ENCODE data around the gene GPR139.

The GPR139 gene

GRCh38 chr16:20061132-20061531, 12.6 kb downstream of the GPR139 start:
- no peak overlapping the region for H3K4me3 ChIP-seq (ENCODE audit: low read depth, low read length)
- TF ChIP-seq CTCF (IDR thresholded peaks at IDR 0.05; ENCODE audit: low read depth, low read length, missing control alignments), result no peak
- DNase-seq (ENCODE audit: low read depth), result no peak

- H3K4me3 ChIP-seq (ENCODE audit: low read depth, low read length), result no peak overlapping the region
- no peak for DNase-seq (ENCODE audit: low read depth)
- no peak for TF ChIP-seq CTCF (IDR thresholded peaks at IDR 0.05; ENCODE audit: low read depth, low read length, missing control alignments)
Measured at GRCh38 chr16:20056436-20056835, 17.3 kb downstream of the GPR139 start.

DNA sequence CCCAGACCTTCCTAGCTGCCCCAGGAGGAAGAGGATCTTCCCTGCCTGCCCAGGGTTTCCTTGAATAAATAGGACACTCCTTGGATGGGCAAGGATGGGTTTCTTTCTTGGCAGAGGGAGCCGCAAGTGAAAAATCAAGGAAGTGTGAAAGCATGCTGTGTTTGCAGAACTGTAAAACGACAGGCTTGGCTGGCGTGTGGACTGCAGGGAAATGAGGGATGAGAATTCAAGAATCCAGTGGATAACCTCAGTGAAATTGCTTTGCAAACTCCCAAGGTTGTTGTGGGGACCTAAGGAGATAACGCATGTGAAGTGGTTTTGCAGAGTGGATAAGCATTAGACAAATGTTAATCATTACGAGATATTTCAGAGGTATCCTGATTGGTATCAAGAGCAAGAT, 20.4 kb downstream of the GPR139 start:
- no peak for TF ChIP-seq CTCF (IDR thresholded peaks at IDR 0.05; ENCODE audit: low read depth, low read length, missing control alignments)
- no peak overlapping the region for H3K4me3 ChIP-seq (ENCODE audit: low read depth, low read length)
- no peak for DNase-seq (ENCODE audit: low read depth)

GRCh38 chr16:20051611-20052010, 22.1 kb downstream of the GPR139 start:
- DNase-seq (ENCODE audit: low read depth), result no peak
- H3K4me3 ChIP-seq (ENCODE audit: low read depth, low read length), result no peak overlapping the region
- no peak for TF ChIP-seq CTCF (IDR thresholded peaks at IDR 0.05; ENCODE audit: low read depth, low read length, missing control alignments)

DNA sequence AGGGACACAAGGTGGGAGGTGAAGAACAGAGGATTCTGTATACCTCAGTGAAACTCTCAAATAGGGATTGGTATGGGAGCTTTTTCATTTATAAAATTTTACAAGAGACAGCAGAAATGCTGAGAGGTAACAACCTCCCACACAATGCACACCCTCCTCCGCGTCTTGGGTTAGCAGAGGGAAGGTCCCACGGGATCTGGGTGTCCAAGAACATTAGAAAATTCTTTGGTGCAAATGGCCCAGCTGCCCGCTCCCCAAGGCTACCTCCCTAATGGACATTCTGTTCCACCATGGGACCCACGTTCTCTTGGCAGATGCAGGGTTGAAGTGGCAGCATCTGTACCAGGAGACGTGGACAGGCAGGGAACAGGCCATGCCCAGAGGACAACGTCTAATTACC, 22.5 kb downstream of the GPR139 start:
- DNase-seq (ENCODE audit: low read depth), result no peak
- no peak overlapping the region for H3K4me3 ChIP-seq (ENCODE audit: low read depth, low read length)
- TF ChIP-seq CTCF (IDR thresholded peaks at IDR 0.05; ENCODE audit: low read depth, low read length, missing control alignments), result no peak

GRCh38 chr16:20049831-20050230, 23.9 kb downstream of the GPR139 start:
- DNase-seq (ENCODE audit: low read depth), result no peak
- no peak for TF ChIP-seq CTCF (IDR thresholded peaks at IDR 0.05; ENCODE audit: low read depth, low read length, missing control alignments)
- no peak overlapping the region for H3K4me3 ChIP-seq (ENCODE audit: low read depth, low read length)

DNA sequence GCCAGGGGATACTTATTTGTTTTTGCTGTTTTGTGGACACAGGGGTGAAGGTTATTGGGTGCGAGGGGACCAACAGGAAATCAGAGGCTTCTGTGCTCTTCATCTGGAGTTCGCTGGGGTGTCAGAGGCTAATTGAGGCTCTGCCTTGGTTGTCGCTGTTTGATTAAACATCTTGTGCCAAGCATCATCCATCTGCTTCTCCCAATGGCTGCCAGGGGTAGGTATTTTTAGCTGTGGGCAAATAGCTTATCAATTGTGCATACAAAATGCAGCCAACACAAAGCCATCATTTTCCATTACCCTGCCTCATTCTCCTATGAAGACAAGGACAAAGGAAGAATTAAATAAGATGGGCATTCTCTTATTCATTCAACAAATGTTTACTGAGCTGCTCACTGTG, 27.8 kb downstream of the GPR139 start:
- no peak for DNase-seq (ENCODE audit: low read depth)
- no peak overlapping the region for H3K4me3 ChIP-seq (ENCODE audit: low read depth, low read length)
- no peak for TF ChIP-seq CTCF (IDR thresholded peaks at IDR 0.05; ENCODE audit: low read depth, low read length, missing control alignments)

Measured in GM12864 (cell line).